Heart right ventricle (tissue), 16 donors: ENCODE measurements around the gene YRDC. TPM values are rescaled to one million over a fixed set of nuclear protein-coding genes. Genes with fewer than 3 reads are reported as not detected.

ENCODE experiments used
- ATAC-seq, 8 donors: fragments of 200-7000 bp; cut with Tn5 transposase; one replicate each; pipeline ENCODE4 v1.9.1; 2020; ENCODE audit warnings: mild to moderate bottlenecking in 8 of 8, moderate library complexity in 8 of 8, moderate number of reproducible peaks in 1 of 8
- DNase-seq, 2 donors: peaks; one replicate each; pipeline ENCODE4 v3.0.0-alpha.2; 2020
- H3K27ac ChIP-seq, 10 donors: fragments of 200-600 bp; sonication (generic) in 2 of 10; one replicate each; pipeline versions ENCODE4 v1.5.0 to v1.8.0; 2020 to 2022; ENCODE audit warnings: mild to moderate bottlenecking in 3 of 10
- H3K27me3 ChIP-seq, 7 donors: fragments of 200-600 bp; one replicate each; pipeline ENCODE4 v1.8.0; 2021 to 2022; ENCODE audit warnings: mild to moderate bottlenecking in 2 of 7
- H3K36me3 ChIP-seq, 9 donors: fragments of 200-600 bp; sonication (generic) in 1 of 9; one replicate each; pipeline versions ENCODE4 v1.5.0 to v1.8.0; 2020 to 2022; ENCODE audit warnings: mild to moderate bottlenecking in 2 of 9
- H3K4me1 ChIP-seq, 9 donors: fragments of 200-600 bp; sonication (generic) in 1 of 9; one replicate each; pipeline versions ENCODE4 v1.5.0 to v1.8.0; 2020 to 2022; ENCODE audit warnings: mild to moderate bottlenecking in 4 of 9
- H3K4me3 ChIP-seq, 10 donors: fragments of 200-600 bp; sonication (generic) in 2 of 10; one replicate each; pipeline versions ENCODE4 v1.5.0 to v1.8.0; 2020 to 2022; ENCODE audit warnings: mild to moderate bottlenecking in 7 of 10, moderate library complexity in 2 of 10
- H3K9me3 ChIP-seq, 11 donors: fragments of 200-600 bp in 10 of 11; sonication (generic) in 2 of 11; one replicate each; pipeline versions ENCODE4 v1.5.0 to v1.8.0; 2013 to 2022; ENCODE audit warnings: mild to moderate bottlenecking in 2 of 11, control low read depth in 1 of 11, moderate library complexity in 1 of 11
- CTCF ChIP-seq, 9 donors: fragments of 200-600 bp; sonication (generic) in 2 of 9; IDR thresholded peaks; one replicate each; pipeline versions ENCODE4 v1.5.0 to v1.8.0; 2021 to 2022; ENCODE audit warnings: antibody characterized with exemption in 9 of 9, mild to moderate bottlenecking in 5 of 9, moderate library complexity in 1 of 9
- WGBS, 2 donors: extraction: QIAGEN DNeasy Blood & Tissue Kit; methylation state at CpG; one replicate each; pipeline ENCODE4 v1.1.7; 2013; ENCODE audit warnings: inconsistent platforms in 1 of 2; 5-methylcytosine and 5-hydroxymethylcytosine counted together
- intact Hi-C, 10 donors: fragments of 100-400 bp; cut with DNase I; formaldehyde crosslinking; loops; one replicate each; pipeline versions ENCODE4 v1.11.1 to v1.14.2; 2022
- polyA plus RNA-seq, 2 donors: library from polyadenylated mRNA; stranded (reverse); fragments of 200-250 nt; gene quantifications; one replicate each; pipeline ENCODE4 v1.2.3, GENCODE V29; 2013
- total RNA-seq, 10 donors: library from RNA; stranded (reverse); fragmentation: NEBNext Ultra II Directional in 3 of 10; extraction: Animal tissue kit (Norgen Biotek cat#: 25700) in 3 of 10; gene quantifications; one replicate each; pipeline versions ENCODE4 v1.2.1 to v1.2.4, GENCODE V29; 2021 to 2023
- donor health status: Arrhythmogenic right ventricular cardiomyopathy.
- donor health status: ischemic (EF 13 %, LVEDD 7.1; RV severe dilation, severe dysfunction).
- donor health status: healthy with polysubstance abuse.
- donor health status: DM: no; HTN: yes; CAD: no.
- donor health status: DM: no; HTN: no; CAD: no.
- donor health status: ischemic (EF 25% LVEDD 6.9; RV normal size, moderate dysfunction).
- donor health status: ischemic (EF 25% LVEDD 5.7; RV mildly dilated, moderate dysfunction).
- donor health status: healthy.
- donor health status: DM: yes; HTN: yes; CAD: no.
- donor health status: Ischemic cardiomyopathy.
- donor health status: ischemic (EF 35%, LVEDD 5.7; RV mildly dilated, moderate dysfunction).
- donor health status: nonischemic (EF 11% LVEDD 7.7; RV severe dilation, severe dysfunction).
- donor health status: DM: yes; HTN: yes; CAD: no.
- donor health status: PGD.
- donor health status: ischemic (EF 29% LVEDD 5.4; RV normal size, mild dysfunction).
- donor health status: nonischemic (EF 23%, LVEDD 6.1; RV moderate dilation, normal function).

The YRDC gene
- total and polyA plus RNA-seq, 12 donors = 3.3 to 15.9 (median 5.5) TPM

GRCh38 chr1:37763791-37764413 is 44.1 kb downstream of the YRDC start:
- DNase-seq (no peak), ATAC-seq (no peak)
- intact Hi-C loops = no loop called here
- H3K4me1 ChIP-seq = no peaks in the 10 kb centered on the region
- H3K9me3 ChIP-seq = no peaks in the 10 kb centered on the region
- no peak overlapping the region for H3K27ac ChIP-seq
- 20 to 21% methylated on average over 25 of the region's 25 CpGs for WGBS, 2 donors
- peaks cover 10 to 97% (median 94%) of the 10 kb centered on the region in 7 donors for H3K27me3 ChIP-seq
- H3K4me3 ChIP-seq = no peak overlapping the region
- no peaks in the 10 kb centered on the region for H3K36me3 ChIP-seq
- TF ChIP-seq CTCF (IDR thresholded peaks at IDR 0.05) = no peak

GRCh38 chr1:37762516-37762915 is 45.5 kb downstream of the YRDC start:
- WGBS, 2 donors = 59 to 67% methylated on average over 2 of the region's 2 CpGs
- no peak for ATAC-seq

GRCh38 chr1:37761416-37762095 is 46.5 kb downstream of the YRDC start:
- Histone ChIP-seq H3K36me3 (no peaks in the 10 kb centered on the region), H3K4me3 (no peak overlapping the region), H3K4me1 (no peaks in the 10 kb centered on the region), H3K9me3 (no peaks in the 10 kb centered on the region), H3K27ac (no peak overlapping the region), H3K27me3 (peaks cover 10 to 94% (median 88%) of the 10 kb centered on the region in 7 donors)
- intact Hi-C loops = no loop called here
- no peak for TF ChIP-seq CTCF (IDR thresholded peaks at IDR 0.05)
- ATAC-seq = no peak
- no peak for DNase-seq
- 46 to 51% methylated on average over 67 to 68 of the region's 68 CpGs for WGBS, 2 donors

More at GRCh38 chr1:37762516-37762915, 45.5 kb downstream of the YRDC start:
- Histone ChIP-seq H3K4me3 (no peak overlapping the region), H3K27me3 (peaks cover 10 to 96% (median 93%) of the 10 kb centered on the region in 7 donors), H3K4me1 (no peaks in the 10 kb centered on the region), H3K36me3 (no peaks in the 10 kb centered on the region), H3K9me3 (no peaks in the 10 kb centered on the region), H3K27ac (no peak overlapping the region)
- DNase-seq = no peak
- TF ChIP-seq CTCF (IDR thresholded peaks at IDR 0.05) = no peak
- intact Hi-C loops = no loop called here

GRCh38 chr1:37759451-37759850 is 48.6 kb downstream of the YRDC start:
- WGBS, 2 donors = 73 to 77% methylated on average over 2 of the region's 2 CpGs
- Histone ChIP-seq H3K36me3 (no peaks in the 10 kb centered on the region), H3K4me3 (no peak overlapping the region), H3K4me1 (no peaks in the 10 kb centered on the region), H3K27me3 (peaks cover 5 to 93% (median 86%) of the 10 kb centered on the region in 7 donors), H3K27ac (no peak overlapping the region), H3K9me3 (no peaks in the 10 kb centered on the region)
- ATAC-seq = no peak
- intact Hi-C loops = no loop called here
- TF ChIP-seq CTCF (IDR thresholded peaks at IDR 0.05) = no peak
- no peak for DNase-seq
